Measurements from ENCODE around the gene POLD1.

GRCh38 chr19:50378169-50378862, 5.8 kb upstream of the POLD1 start:
- no peak for TF ChIP-seq POLR2A (IDR thresholded peaks at IDR 0.05; ENCODE audit: low read depth, low read length)
- no peak for TF ChIP-seq TAF1 (IDR thresholded peaks at IDR 0.05; ENCODE audit: borderline replicate concordance, low read depth, low read length)
- no peak for TF ChIP-seq POLR2AphosphoS5 (IDR thresholded peaks at IDR 0.05; ENCODE audit: low read depth, low read length)

Data from GM12892 (cell line).